Stimulated activated CD8-positive, alpha-beta memory T cell treated with anti-CD3 and anti-CD28 coated beads, Interleukin-12 subunit alpha, Interleukin-12 subunit beta, amount 100 ng/mL, for 4 hours (primary cell): ENCODE measurements around the gene ACE.

Experiments used
- DNase-seq: peaks from one replicate; pipeline ENCODE4 v3.0.0-alpha.2; 2020; ENCODE audit warnings: low read depth

ACE gene

DNA sequence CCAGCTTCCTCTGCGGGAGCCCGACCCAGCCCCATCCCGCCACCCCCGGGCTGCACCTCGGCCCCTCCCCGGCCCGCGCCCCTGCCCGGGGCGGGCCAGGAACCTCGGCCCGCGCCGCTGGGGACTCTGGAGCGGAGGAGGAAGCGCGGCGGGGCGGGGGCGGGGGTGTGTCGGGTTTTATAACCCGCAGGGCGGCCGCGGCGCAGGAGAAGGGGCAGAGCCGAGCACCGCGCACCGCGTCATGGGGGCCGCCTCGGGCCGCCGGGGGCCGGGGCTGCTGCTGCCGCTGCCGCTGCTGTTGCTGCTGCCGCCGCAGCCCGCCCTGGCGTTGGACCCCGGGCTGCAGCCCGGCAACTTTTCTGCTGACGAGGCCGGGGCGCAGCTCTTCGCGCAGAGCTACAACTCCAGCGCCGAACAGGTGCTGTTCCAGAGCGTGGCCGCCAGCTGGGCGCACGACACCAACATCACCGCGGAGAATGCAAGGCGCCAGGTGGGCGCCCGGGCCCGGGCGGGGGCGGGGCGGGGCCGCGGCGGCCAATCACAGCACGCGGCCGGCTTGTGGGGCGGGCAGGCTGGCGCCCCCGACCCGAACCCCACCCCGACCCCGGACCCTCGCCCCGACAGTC, at the start of gene ACE:
Gene ACE (plus strand): TSS at position 208 of the 626 bp plus-strand sequence. CDS start 34 bp downstream, at position 242.
- DNase-seq: no peak

DNA sequence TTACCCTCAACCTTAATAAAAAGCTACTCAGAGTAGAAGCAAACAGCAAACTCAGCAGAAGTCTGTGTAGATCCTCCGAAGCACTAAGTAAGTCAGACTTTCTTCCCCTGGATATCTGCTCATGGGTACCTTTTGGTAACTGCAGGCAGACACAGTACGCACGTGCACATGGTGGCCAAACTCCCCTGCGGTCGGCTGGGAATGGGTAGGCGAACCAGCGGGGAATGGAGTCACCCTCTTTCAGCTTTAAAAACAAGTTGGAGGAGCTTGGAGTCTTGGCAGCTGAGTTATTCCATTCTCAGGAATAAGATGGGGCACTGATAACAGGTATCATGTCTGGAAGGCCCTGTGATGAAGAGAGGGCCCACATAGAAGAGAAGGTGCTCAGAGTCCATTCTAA, 47.1 kb upstream of the ACE start:
- DNase-seq: no peak

DNA sequence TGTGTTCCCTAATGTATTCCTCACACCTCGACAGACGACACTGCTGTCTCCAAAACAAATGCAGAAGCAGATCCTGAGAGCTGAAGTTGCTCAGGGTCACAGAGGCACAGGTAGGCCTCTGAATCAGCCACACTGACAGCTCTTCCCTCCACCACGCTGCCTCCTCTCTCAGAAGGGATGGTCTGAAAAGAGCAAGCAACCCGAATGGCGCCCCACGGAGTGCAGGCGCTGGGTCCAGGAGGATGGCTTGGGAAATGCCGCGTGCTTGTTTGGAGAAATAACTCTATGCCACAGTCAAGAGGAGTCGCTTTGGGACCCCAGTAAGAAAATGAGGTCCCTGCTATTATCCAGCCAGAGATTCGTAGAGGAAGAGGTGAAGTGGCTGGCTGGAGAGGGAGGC, 46.6 kb upstream of the ACE start:
- DNase-seq: no peak

DNA sequence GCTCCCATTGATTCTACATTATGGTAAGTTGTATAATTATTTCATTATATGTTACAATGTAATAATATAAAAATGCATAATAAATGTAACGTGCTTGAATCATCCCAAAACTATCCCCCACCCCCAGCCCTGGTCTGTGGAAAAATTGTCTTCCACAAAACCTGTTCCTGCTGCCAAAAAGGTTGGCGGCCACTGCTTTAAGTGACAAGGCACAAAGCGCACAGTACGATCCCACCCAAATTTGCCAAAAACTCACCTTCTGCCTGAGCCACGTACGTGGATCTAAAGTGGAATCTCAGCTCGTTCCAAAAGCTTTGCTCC, 45.3 kb upstream of the ACE start:
- no peak for DNase-seq

DNA sequence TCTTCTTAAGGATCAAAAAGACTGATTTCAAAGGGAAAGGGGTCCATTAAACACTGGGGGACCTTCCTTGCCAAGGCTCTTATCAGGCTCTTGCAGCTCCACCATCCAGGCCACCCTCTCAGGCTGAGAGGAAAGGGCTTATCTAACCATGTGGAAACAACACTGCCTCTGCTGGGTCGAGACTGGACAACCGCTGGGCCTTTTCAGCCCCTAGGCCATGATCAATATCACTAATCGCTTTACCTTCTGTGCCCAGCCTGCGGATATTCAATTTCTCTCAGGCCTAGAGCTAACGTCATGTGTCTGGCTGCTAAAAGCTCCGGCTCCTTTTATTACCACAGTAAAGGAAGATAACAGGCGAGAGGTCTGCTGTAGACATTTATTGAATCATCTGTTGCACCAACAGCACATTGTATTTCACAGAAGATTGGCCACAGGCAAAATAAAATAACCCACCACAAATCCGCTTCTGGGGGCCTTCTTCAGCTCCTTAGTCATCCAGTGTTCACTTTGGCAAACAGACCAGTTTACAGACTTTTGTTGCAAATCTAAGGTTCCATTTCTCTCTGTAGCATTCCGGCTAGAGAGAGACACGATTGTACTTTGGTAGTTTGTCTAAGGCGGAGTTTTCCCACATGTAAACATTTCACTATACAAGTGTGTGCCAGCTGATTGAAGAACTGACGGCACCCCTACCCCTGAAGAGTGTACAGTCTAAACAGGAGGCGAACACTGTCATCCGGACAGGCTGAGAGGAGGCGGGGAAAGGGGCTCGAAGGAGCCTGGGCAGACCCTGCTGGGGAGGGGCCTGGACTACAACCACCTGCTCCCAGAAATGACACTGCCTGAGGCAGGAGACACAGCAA, 44.7 kb upstream of the ACE start:
- no peak for DNase-seq

DNA sequence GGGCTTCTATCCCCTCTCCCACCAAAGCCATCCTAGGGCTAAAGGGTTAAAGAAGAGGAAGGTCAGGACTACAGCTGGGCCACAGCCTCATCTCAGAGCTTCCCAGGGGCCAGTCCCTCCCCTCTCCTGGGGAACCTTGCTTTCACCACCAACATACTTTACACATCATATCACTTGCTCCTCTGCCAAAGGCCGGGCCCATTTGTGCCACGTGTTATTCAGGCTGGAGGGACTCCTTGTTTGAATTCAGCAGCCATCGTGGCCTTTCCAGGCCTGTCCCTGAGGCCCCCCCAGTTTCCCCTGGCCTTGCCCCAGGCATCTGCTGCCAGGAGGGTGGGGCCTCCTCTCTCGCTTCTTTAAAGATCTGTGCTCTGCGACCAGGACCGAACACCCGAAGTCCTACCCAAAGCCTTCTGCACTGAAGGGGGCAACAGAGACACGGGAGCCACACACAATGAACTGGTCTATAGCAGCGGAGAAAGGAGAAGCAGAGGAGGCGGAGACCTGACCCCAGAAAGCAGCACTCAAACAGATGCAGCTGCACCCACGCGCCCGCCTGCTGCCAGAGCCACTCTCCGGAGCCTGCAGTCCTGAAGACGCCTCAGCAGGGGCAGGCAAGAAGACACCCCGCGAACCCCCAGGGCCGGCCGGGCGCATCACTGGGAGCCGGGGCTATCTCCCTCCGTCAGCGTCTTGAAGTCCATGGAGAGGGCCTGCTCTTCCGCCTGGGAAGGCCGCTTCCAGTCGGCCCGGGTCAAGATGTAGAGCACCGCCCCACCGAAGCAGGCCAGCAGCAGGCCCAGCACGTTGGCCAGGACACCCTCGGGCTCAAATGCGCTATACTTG, 42.9 kb upstream of the ACE start:
- no peak for DNase-seq

DNA sequence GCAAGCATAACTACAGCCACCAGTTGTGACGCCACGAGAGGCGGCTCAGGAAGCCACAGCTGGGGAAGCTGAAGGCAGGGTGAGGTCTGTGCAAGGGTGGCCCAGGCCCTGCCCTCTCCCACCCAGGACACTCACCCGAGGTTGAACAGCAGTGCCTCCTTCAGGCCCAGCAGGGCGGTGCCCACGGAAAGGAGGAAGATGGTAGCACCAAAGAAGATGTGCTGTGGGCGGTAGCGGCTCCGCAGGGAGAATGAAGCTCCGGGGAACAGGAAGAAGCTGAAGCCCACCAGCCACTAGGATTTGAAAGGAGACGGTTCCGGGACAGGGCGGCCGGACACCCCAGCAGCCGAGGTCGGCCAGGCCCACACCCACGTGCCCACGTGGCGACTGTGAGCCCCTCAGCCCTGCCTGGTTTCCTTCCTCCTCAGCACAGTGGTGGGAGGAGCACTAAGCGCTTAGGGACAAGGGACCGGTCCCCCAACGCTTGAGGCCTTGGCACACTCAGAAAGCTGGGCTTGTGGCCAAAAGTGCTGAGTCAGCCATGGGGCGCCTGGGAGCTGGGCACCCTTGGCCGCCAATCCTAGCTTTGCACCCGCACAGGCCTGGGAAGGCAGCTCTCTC, 41.8 kb upstream of the ACE start:
- DNase-seq: no peak

DNA sequence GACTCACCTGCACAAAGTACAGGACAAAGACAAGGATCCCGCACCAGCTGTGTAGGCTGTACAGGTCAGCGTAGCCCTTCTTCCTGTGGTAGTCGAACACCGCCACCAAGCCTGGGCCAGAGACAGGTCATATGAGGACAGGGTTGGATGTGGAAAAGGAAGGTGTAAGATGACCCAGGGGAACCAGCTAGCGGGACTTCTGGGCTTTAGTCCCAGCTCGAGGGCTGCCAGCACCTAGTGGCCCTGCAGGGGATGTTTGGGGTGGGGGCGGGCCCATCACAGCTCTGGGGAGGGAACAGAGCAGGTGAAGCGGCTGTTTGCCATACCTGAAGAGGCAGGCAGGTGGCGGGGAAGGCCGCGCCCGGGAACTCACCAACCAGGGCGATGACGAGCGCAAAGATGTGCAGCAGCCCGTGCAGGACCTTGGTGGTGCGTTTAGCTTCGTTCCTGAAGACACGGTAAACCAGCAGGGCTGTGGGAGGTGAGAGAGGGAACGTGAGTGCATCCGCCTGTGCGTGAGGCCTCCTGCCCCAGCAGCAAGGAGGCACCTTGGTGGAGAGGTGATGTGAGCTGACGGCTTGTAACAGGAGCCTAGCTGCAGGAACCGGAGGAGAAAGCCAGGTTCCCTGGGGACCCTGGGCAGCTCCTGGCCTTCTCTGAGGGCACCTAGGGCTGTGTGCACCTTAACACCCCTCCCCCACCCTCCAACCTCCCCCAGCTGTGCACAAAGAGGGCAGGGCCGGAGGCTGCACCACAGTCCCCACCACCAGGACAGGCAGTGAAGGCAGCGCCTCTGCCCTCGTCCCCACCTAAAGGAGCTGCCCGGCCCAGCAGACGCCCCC, 41.0 kb upstream of the ACE start:
- DNase-seq: no peak

DNA sequence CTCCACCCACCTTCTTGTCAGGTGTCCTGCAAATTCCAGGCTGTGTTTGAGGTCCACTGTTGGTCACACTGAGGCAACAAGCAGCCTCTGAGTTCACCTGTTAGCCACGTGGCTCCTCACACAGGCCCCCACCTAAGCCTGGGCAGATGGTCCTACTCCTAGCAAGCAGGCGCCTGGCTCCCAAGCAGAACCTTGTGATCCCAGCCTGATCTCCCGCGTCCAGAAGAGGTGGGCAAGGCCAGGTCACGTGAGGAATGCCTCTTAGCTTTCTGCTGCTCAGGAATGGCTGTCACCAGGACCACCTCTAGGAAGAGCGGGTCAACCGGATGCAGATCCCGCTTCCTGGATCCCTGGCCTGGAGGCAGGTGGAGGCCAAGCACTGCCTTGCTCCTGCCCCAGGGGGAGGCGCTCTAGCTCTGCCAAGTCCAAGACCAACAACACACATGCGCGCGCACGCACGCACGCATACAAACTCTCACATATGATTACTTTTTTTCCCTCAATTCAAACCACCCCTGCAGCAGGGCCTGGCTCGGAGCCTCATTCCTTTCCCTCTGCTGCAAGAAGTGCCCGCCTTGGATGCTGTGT, 40.2 kb upstream of the ACE start:
- no peak for DNase-seq

DNA sequence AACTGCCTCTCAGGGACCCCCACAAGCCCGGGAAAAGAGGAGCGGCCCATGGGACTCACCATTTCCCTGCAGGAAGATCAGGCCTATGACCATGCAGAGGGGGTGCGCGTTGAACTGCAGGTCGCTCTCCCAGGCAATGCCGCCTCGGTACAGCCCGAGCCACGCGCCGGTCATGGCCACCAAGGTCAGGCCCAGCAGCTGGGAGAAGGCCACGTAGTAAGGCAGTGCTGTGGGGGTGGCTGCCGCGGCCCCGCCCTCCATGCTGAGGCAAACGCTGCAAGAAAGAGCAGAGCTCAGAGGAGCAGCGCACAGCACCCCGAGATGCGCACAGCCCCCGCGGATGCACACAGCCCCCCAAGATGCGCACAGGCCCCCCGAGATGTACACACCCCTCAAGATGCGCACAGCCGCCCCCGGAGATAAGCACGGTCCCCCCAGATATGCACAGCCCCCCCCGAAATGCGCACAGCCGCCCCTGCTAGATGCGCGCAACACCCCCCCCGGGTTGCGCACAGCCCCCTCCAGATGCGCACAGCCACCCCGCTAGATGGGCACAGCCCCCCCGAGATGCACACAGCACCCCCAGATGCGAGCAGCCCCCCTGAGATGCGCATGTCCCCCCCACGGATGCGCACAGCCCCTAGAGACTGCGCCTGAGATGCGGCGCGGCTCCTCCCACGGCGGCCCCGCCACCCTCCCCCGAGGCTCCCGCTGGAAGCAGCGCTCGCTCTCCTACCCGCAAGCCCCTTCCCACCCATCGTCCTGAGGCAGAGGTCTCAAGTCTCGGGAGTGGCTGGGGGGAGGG, 39.4 kb upstream of the ACE start:
- DNase-seq: no peak

DNA sequence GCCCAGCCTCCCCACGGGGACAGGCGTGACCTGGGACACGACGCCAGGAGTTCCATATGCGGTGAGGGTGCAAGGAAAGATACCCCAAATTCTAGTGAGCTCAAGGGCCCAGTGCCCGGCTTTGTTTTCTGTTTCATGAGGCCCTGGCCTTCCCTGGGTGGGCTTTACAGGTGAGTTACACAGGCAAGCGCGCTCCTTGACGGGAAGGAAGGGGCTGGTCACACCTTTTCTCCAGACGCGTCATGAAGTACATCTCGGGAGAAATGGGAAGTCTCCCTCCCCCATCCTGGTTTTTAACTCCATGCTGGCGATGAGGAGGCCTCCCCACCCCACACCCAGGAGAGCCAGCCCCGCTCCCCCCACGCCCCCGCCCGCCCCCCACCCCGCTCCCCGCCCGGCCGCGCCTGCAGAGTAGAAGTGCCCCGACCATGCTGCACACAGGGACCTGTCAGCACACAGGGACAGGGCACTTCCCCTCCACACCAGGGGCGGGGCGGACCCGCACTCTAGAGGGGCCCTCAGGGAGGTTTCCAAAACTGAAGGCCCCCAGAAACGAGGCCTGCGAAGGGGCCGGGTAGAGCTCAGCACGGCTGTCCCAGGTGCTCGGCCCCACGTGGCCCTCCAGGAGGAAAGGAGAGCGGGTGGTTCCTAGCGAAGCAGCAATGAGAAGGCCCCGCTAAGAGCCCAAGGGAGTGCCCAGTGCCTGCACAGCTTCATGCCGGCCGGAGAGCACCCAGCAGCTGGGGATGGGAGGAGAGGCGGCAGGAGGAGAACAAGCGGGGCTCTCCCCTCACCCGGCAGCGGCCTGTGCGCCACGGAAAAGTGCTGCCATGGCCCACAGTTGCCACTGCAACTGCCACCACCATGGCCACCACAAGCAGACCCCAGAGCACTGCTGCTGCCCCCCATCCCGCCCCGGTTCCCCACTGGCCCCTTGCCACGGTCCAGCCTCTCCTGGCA, 38.5 kb upstream of the ACE start:
- no peak for DNase-seq

DNA sequence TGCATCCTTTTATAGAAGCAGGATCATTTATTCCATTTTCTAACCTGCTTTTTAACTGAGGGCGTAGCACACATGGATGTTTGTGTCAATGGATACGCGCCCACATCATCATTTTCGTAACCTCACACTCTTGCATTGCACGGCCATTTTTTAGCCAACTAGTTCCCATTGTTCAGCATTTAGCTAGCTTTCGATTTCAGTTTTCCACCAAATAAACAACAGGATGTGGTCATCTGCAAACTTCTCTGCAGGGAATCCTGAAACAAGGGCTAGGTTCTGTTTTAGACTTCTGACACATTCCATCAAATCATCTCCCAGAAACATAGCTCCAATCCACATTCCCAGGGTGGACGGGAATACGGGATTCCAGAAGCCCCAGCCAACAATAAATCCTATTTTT, 37.2 kb upstream of the ACE start:
- DNase-seq: no peak

DNA sequence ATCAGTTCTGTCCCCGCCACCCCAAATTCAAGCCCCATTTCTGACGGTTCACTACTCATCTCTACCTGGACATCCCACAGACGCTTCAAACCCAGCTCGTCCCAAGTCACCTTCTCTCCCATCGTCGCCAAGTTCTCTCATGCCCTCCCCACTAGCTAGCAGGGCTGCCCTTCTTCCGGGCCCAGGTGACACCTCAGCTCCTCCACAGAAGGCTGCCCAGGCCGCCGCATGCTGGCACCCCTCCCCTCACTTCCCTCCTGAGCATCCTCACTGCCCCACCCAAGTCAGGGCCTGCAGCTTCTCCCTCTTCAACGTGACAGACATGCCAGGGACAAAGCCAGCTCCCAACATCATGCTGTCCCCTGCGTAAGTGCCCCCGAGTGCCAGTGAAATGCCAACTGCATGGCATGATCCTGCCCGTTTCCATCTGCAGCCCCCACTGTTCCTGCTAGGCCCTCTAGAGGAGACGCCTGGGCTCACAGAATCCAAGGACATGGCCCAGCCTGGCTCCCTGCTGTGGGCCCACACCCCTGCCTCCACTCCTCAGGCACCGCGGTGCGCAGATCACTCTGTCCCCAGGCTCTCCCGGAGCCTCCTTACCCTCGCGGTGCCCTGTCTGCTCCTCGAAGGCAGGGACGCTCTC, 36.6 kb upstream of the ACE start:
- DNase-seq: no peak

DNA sequence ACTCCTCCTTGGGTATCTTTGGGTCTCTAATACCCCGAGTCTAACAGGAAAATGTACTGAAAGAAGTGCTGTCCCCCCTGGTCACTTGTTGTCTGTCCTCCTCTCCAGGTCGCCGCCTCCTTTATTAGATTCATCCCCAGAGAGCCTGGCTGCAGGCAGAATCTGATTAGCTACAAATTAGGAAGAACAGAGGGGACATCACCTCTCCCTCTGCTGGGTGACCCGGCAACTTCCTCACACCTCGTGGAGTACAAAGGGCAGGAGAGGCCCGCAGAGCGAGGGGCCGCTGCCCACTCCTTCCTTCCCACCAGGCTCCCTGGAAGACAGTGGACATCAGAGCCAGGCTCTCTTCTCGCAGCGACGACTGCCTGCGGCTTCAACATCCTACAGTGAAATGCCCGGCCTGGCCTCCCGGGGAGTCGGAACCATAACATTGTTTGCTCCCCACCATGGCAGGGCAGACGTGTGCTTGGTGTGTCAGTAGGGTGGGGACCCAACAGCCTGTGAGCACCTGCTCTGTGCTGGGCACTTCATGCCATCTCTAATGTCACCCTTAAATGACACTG, 36.0 kb upstream of the ACE start:
- no peak for DNase-seq

DNA sequence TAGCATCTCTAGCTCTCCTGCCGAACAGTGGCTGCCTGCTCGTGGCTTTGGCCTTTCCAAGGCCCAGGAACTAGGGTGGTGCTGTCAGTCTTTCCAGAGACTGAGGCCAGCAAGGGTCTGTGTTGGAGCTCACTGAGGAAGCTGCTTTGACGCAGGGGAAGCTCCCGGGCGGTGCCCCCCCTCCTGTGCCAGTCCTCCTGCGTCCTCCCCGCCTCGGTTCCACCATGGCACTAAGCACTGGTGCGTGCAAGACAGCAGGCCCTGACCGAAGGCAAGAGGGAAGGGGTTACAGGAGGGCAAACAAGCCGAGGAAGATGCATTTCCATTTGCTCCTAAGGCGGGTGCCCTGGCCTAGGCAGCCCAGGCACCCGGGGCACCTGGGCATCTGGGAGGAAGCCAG, 35.2 kb upstream of the ACE start:
- DNase-seq: no peak

DNA sequence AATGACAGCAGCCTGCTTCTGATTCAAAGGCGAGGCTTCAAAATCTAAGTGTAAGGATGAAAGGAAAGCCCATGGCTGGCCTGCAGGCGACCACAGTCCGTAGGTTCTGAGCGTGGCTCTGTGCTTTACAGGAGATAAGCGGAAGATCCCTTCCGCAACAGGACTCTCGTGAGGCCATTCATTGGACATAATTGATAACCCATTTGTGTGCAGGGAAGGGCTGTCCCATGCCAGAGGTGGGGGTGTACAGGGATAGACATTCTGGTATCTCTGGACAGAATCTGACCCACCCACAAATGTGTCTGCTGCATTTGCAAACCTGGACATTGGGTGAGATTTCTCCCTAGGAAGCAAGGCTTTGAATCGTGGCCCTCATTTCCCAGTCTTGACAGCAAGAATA, 34.8 kb upstream of the ACE start:
- DNase-seq: no peak

DNA sequence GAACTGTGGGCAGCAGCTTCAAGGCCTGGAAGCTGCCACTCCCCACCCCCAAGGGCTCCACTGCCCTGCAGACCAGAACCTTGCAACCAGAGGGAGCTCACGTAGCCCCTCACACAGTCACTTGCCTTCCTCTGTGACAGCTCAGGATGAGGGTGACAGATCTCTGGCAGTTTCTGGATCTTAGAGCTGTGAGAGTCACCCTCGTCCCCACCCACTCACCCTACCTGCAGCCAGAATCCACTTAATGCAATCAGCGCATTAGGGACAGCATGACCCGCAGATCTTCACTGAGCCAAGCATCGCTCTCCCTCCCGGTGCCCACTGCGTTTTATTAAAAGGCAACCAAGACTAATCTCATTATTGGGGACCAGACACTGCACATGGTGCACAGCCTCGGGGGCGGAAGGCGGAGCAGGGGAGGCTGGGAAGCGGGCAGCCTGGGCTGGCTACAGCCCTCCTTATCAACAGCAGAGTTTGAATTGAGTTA, 34.3 kb upstream of the ACE start:
- no peak for DNase-seq

DNA sequence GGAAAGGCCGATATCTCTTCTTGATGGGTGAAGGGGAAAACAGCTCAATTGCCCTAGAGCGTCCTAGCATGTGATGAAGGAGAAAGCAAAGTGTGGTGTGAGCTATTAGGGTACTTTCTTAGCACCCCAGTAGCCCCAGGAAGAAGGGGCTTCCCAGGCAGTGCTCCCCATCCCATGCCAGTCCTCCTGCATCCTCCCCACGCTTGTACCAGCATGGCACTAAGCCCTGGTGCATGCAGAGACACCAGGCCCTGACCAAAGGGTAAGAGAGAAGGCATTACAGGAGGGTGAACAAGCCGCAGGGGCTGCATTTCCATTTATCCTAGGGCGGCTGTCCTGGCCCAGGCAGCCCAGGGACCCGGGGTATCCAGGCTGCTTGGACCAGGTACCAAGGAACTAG, 33.8 kb upstream of the ACE start:
- DNase-seq: no peak
